Endometrial microvascular endothelial cells (primary cell): ENCODE results near the gene PYDC2. TPM values are rescaled to one million over a fixed set of nuclear protein-coding genes. Genes with fewer than 3 reads are reported as not detected.
"Not testable (repeated sequence)": the region's sequence is repeated elsewhere in the genome, so short reads cannot be mapped to it uniquely, and the experiment has no call there.

Source experiments
- in situ Hi-C: cut with HindIII; loops from 2 replicates; pipeline ENCODE4 v1.10.0; 2017; ENCODE audit warnings: low sequenced_read_pairs, low pct_unique_long_range_greater_than_20kb; ENCODE audit errors: inconsistent ontology term
- total RNA-seq: library from RNA; depleted of rRNA; stranded (reverse); fragments of >200 nt; gene quantifications from one replicate; pipeline ENCODE4 v1.2.3, GENCODE V29; 2015; ENCODE audit errors: inconsistent ontology term

PYDC2 gene
- total RNA-seq, 1 donor from 2014 or later = not detected

GRCh38 chr3:191455257-191455952, 5.6 kb upstream of the PYDC2 start:
- in situ Hi-C loops = no loop called here

GRCh38 chr3:191460360-191460759, 603 bp upstream of the PYDC2 start:
- in situ Hi-C loops = no loop called here

- in situ Hi-C loops = no loop called here
Measured at GRCh38 chr3:191470080-191470479, 9.1 kb downstream of the PYDC2 start.

DNA sequence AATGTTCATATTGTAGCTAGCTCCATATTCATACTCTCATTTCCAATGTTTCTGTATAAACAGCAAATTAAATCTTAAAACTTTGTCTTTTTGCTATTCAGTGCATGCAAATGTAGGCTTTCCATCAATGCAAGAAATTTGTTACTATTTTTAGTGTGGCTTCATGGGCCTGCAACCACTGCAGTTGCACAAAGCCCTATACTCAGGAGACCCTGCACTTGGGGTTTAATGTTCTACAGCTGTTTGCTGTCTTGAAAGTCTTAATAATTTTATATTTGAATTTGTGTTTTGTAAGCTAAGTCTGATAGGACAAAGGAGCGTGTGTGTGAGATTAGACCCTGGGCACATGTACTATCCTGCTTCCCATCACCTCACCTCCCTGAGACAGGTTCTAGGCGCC, 9.6 kb downstream of the PYDC2 start:
- in situ Hi-C loops = no loop called here

GRCh38 chr3:191473661-191474198, 12.8 kb downstream of the PYDC2 start:
- in situ Hi-C loops = no loop called here

- in situ Hi-C loops = no loop called here
Measured at GRCh38 chr3:191476066-191476772, 15.3 kb downstream of the PYDC2 start.

DNA sequence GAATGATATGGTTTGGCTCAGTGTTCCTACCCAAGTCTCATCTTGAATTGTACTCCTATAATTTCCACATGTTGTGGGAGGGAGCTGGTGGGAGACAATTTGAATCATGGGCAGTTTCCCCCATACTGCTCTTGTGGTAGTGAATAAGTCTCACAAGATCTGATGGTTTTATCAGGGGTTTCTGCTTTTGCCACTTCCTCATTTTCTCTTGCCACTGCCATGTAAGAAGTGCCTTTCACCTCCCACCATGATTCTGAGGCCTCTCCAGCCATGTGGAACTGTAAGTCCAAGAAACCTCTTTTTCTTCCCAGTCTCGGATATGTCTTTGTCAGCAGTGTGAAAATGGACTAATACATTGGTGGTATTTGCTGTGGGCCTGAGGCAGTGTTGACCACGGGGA, 23.0 kb downstream of the PYDC2 start:
- in situ Hi-C loops = not testable (repeated sequence)

GRCh38 chr3:191484461-191484860, 23.5 kb downstream of the PYDC2 start:
- in situ Hi-C loops = no loop called here

DNA sequence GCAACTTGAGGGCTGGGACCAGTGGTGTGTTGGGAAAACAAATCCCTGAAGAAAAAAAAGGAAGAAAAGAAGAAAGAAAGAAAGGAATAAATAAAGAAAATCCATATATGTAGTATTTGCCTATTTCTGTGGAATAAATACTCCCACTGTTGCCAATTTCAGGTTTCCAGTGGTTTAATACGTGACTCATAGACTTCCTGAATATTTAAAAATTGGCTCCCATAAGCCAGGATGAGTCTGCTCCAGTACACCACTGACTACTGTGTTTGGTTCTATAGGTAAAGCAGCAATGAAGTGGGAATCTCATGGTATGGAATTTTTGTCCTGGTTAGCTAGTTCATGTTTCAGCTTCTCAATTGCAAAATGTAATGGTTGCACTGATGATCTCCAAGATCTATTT, 31.6 kb downstream of the PYDC2 start:
- in situ Hi-C loops = no loop called here

DNA sequence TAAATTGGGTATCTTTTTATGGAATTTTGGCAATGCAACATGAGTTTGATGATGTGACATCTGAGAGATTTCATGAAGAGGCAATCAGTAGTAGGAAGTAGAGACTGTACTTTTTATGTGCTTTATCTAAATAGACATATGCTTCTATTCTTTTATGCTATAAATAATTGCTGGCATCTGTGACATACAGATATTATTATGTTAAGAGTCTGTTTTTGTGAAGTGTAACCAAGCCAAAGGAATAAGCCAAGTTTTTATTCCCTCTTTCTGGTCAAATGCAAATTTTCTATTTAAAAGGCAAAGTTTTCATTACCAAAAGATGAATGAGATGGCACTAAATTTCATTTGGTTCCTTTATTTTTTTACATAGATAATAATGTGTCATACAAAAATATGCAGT, 32.4 kb downstream of the PYDC2 start:
- in situ Hi-C loops = no loop called here

DNA sequence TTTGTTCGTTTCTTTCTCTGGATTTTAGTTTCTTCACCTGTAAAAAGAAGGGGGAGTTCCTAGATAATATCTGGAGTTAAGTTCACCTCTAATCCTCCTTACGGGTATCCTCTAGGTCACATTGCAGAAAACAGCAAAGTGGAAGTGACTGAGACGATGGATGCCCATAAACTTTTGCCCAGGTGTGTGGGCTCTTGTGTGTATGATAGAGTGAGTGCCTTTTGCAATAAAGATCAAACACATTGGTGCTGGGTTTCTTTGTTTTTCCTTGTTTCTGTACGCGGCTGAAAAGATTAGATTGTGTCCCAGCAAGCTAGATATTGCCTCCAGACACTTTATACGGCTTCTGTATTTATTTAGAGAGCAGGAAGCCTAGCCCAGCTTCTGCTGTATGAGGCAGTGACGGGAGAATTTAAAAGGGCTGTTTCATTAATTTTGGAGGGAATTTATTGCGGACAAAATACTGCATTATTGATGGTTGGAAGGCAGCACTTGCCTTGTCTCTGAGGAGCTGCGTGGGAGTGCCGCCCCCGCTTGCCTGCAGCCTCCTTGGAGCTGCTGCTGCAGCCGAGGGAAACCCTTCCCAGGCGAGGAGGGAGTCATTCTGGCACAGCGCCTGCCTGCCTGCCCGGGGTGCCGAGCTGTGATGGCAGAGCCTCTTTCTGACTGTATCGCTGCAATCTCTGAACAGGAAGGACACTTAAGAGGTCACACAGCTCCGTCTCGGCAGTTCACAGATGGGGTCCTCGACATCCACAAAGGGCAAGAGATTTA, 38.5 kb downstream of the PYDC2 start:
- in situ Hi-C loops = no loop called here

DNA sequence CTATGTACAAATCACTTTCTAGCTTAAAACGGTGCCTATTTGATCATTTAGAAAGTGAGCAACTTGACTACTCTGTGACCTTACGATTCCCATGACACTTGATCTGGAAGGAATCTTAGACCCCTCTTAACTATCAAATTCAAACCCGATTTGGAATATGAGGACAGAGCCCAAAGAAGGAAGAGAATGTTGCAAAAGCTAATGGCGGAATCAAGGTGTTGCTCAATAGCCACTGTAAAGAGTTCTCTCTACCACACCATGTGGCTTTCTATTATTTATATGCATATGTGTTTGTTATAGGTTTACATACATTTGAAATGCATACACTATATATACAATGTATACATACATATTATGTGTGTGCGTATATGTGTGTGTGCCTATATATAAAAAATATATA, 39.9 kb downstream of the PYDC2 start:
- in situ Hi-C loops = no loop called here

GRCh38 chr3:191502583-191502982, 41.6 kb downstream of the PYDC2 start:
- in situ Hi-C loops = no loop called here

GRCh38 chr3:191509078-191509477, 48.1 kb downstream of the PYDC2 start:
- in situ Hi-C loops = no loop called here

Other genes starting within 250 kb of the PYDC2 start
- gene CCDC50, start 131.8 kb upstream of the PYDC2 start, total RNA-seq = 153 TPM
- gene UTS2B, start 130.6 kb upstream of the PYDC2 start, total RNA-seq = not detected